GM18517 (cell line): Measurements from ENCODE around the gene TSEN54.

Experiments
- ATAC-seq: cut with Tn5 transposase; IDR thresholded peaks from one replicate; pipeline ENCODE4 v1.9.1; 2021; ENCODE audit warnings: mild to moderate bottlenecking, moderate library complexity; ENCODE audit not compliant: unreplicated experiment

TSEN54 gene

DNA sequence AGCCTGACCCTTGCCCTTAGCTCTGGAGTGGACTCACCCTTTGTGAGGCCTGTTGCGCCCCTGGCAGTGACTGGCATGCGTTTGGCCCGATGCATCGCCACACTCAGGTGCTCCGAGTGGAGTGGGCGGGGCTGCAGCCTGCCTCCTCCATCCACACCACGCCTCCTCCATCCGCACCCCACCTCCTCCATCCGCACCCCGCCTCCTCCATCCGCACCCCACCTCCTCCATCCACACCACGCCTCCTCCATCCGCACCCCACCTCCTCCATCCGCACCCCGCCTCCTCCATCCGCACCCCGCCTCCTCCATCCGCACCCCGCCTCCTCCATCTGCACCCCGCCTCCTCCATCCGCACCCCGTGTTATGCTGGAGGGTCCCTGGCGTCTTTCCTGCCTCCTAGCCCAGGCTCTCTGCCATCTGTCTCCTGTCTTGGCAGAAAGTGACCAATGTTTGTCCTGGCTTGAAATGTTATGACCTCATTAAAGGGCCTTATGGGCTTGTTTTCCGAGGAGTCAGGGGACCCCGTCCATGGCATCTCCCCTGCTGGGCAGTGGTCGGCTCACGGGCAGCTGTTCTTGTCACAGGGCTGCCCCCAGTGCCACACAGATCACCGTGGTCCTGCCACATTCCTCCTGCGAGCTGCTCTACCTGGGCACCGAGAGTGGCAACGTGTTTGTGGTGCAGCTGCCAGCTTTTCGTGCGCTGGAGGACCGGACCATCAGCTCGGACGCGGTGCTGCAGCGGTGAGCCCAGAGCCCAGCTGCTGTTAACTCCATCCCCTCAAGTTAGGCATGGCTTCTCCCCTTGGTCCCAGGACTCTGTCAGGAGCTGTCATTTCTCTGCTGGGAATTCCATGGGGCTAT lies 42.6 kb downstream of the TSEN54 start:
- ATAC-seq, result no peak

DNA sequence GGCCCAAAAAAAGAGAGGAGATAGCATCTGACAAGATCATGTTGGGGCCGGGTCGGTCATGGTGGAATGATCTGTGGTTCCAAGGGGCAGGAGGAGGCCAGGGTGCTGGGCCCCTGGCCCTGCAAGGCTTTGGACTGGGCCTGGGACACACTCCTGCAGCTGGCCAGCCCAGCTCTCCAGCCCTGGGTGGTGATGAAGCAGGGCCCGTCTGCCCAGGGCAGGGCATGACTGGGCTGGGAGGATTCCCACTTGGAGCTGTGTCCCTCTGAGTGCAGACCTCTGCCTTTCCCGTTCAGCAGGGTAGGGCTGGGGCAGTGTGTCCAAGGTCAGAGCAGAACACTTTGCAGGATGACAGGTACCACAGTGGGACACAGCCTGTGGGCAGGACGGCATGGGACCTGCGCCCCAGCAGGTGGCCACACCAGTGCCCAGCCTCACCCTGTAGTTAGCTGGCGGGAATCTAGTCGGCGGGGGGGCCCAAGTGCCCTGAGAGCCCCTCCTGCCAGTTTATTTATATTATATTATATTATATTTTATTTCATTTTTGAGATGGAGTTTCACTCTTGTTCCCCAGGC lies 43.7 kb downstream of the TSEN54 start:
- ATAC-seq, result no peak

DNA sequence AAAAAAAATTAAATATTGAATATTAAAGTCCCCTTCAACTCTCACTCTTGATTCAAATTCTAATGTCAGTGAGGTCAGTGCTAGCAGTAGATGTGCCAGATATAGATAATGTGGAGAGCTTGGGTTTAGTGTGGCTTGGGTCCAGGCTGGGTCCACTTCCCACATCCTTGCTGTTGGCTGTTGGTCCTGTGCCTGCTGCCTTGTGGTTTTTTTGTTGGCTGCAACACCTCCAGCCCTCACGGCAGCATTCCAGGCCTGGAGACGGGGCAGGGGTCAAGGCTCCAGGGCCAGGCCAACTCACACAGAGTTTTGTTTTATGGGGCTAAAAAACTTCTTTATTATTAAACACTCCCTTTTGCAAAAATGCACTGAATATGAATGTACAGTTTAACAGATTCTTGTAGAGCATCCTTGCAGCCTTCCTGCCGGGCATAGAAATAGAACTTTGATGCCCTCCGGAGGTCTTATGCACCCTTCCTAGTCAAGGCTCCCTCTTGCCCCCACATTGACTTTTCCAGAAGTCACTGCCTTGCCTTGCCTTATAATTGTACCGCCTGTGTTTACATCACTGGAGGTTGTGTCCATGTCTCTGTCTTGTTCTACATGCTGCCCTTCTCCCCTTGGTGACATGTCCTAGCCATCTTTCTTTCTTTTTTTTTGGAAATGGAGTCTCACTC lies 45.7 kb downstream of the TSEN54 start:
- ATAC-seq, result no peak

DNA sequence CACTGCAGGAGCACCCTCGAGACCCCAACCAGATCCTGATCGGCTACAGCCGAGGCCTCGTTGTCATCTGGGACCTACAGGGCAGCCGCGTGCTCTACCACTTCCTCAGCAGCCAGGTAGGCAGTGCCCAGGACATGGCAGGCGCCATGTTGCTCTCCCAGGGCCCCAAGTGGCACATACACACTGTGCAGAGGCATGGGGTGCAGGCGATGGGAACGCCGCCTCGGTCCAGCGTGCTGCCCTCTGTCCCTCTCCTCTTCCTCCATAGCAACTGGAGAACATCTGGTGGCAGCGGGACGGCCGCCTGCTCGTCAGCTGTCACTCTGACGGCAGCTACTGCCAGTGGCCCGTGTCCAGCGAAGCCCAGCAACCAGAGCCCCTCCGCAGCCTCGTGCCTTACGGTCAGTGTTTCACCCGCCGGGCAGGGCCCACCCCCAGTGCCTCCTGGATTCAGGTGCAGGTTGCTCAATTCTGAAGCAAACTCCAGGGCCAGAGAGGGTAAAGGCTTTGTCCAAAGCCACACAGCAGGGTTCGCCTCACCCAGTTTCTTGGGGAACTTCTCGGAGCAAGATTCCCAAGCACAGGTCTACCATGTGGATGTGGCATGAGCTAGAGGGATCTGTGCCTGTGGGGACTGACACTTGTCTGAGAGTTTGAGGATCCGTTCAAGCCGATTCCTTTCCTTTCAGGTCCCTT lies 46.9 kb downstream of the TSEN54 start:
- ATAC-seq, result no peak

DNA sequence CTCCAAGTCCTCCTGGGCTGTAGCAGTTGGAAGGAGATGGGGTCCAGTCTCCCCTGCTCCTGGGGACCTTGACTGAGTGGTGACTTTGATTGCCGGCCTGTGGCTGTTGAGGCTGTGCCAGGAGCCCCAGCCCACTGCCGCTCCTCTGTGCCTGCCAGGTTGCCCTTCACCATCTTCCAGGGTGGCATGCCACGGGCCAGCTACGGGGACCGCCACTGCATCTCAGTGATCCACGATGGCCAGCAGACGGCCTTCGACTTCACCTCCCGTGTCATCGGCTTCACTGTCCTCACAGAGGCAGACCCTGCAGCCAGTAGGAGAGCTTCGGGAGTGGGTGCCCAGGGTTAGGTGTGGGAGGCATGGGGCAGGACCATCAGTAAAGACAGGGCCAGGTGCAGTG lies 47.9 kb downstream of the TSEN54 start:
- no peak for ATAC-seq

DNA sequence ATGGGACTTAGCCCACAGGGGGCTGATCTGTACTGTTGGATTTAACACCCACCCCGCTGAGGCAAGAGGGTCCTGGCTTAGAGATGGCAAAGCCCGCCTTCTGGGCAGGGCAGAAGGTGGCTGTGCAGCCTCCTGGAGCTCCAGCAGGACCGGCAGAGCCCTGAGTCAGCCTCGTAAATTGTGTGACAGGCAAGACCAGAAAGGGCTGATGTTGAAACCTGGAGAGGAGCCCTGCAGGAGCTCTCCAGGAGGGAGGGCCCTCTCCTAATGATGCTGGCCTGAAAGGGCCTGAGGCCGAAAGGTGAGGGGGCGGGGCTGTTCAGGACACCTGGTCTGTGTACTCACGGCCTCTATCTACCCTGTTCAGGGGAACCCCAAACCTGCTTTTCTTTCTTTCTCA lies 48.7 kb downstream of the TSEN54 start:
- ATAC-seq, result no peak

DNA sequence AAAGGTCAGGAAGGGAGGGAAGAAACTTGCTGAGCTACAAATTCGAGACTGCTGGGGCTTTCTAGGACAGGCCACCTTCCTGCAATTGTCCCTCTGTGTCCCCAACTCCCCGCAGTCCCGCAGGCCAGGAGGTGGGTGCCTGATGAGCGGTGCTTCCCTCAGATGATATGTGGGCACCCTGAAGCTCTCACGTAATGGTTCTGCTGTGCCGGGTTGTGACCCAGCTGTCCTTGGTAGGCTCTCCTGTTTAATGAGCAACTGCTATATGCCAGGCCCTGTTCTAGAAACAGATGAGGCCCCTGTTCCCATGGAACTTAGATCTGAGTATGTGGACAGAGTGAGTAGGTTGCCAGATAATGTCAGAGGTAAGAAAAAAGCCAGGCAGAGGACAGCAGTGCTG lies 49.3 kb downstream of the TSEN54 start:
- ATAC-seq, result no peak

DNA sequence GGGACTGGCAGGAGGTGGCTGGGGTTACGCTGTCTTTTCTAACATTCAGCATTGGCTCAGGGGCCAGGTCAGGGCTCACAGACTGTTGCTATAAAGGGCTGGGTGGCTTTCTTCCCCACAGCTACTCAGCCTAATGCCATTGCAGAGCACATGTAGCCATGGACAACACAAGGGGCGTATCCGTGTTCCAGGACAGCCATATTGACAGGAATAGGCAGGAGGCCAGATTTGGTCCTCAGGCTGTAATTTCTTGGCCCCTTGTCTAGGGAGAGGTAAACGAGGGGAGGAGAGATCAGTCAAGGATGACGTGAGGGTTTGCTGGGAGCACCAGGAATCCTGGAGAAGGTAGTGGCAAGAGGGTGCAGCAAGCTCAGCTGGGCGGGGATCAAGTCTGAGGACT lies 50.1 kb downstream of the TSEN54 start:
- ATAC-seq, result no peak

DNA sequence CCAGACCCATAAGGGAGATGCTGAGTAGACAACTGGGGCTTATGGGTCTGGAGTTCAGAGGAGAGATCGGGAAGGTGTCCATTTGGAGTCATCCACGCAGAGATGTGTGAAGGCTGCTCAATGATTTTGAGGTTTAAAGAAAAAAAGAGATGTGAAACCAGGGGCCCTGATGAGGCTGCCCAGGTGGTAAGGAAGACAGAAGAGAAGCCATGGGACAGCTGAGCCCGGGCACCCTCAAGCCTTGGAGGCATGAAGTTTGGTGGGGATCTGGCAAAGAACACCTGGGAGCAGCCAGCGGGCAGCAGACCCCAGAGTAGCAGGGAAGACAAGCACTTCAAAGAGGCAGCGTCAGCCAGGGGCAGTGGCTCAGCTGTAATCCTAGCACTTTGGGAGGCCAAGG lies 50.5 kb downstream of the TSEN54 start:
- no peak for ATAC-seq

DNA sequence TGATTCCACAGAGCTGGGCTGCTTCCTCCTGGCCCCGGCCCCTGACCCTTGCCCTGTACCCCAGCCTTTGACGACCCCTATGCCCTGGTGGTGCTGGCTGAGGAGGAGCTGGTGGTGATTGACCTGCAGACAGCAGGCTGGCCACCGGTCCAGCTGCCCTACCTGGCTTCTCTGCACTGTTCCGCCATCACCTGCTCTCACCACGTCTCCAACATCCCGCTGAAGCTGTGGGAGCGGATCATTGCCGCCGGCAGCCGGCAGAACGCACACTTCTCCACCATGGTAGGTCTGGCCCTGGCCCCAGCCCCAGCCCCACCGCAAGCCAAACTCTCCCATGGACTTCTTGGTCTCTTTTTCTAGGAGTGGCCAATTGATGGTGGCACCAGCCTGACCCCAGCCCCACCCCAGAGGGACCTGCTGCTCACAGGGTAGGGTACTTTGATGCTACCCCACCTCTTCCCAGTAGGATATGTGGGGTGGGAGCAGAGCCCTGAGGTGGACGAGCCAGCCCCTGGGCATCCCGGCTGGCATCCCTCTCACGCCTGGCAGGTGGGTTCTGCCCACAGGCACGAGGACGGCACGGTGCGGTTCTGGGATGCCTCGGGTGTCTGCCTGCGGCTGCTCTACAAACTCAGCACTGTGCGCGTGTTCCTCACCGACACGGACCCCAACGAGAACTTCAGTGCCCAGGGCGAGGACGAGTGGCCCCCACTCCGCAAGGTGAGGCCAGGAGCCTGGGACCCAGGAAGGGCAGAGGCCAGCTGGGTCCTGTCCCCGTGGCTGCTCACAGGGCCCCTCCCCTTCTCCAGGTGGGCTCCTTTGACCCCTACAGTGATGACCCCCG lies 52.3 kb downstream of the TSEN54 start:
- ATAC-seq, result no peak

DNA sequence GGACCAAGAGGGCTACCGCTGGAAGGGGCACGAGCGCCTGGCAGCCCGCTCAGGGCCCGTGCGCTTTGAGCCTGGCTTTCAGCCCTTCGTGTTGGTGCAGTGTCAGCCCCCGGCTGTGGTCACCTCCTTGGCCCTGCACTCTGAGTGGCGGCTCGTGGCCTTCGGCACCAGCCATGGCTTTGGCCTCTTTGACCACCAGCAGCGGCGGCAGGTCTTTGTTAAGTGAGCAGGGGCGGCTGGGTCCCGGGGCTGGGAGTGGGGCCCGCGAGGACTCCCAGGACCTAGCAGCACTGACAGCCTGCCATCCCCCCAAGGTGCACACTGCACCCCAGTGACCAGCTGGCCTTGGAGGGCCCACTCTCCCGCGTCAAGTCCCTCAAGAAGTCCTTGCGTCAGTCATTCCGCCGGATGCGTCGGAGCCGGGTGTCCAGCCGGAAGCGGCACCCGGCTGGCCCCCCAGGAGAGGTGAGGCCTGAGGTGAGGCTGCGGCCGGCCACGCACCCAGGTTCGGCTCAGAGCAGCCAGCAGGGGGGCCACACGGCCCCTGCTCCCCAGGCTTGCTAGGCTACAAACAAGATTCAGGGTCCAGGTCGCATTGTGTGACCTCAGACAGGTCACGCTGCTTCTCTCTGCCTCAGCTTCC lies 53.8 kb downstream of the TSEN54 start:
- ATAC-seq, result no peak

DNA sequence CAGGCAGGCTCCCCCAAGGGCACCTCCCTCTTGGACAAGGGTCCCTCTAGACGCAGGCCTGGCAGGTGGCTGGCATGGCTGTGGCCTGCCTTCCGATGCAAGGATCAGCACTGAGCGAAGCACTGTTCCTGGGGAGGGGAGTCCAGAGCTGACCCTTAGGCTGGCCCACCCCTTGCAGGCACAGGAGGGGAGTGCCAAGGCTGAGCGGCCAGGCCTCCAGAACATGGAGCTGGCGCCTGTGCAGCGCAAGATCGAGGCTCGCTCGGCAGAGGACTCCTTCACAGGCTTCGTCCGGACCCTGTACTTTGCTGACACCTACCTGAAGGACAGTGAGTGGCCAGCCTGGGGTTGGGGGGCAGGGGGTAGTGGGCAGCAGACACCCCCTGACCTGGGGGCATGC lies 54.4 kb downstream of the TSEN54 start:
- no peak for ATAC-seq

DNA sequence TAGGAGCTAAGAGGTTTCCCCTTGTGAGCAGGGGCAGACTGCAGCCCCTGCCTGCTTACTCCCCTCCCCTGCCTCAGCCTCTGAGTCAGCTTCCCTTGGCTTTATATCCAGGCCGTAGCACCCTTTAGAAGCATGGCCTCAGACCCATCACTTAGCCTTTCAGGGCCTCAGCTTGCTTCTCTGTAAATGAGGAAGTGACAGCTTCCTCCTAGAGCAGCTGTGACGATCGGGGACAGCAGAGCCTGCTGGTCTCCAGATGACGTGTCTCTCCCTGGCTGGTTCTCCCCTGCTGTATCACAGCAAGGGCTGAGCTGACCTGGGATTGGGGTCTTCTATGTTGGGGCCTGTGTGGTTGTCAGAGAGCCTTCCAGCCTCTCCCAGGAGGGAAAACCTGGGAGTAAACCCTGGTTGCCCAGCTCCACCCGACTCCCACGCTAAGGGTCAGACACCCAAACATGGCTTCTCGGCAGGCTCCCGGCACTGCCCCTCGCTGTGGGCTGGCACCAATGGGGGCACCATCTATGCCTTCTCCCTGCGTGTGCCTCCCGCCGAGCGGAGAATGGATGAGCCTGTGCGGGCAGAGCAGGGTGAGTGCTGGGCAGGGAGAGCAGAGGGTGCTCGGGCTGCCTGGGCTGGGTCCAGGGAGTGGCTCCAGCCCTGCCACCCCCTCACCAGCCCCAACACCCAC lies 55.0 kb downstream of the TSEN54 start:
- no peak for ATAC-seq

DNA sequence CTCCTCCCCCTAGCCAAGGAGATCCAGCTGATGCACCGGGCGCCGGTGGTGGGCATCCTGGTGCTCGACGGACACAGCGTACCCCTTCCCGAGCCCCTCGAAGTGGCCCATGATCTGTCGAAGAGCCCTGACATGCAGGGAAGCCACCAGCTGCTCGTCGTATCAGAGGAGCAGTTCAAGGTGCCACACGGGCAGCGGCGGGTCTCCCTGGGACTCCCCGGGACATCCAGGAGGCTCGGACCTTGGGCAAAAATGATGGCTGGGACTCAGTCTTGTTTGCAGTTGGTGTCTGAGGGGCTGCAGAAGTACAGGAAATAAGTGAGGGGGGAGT lies 55.5 kb downstream of the TSEN54 start:
- ATAC-seq, result no peak

DNA sequence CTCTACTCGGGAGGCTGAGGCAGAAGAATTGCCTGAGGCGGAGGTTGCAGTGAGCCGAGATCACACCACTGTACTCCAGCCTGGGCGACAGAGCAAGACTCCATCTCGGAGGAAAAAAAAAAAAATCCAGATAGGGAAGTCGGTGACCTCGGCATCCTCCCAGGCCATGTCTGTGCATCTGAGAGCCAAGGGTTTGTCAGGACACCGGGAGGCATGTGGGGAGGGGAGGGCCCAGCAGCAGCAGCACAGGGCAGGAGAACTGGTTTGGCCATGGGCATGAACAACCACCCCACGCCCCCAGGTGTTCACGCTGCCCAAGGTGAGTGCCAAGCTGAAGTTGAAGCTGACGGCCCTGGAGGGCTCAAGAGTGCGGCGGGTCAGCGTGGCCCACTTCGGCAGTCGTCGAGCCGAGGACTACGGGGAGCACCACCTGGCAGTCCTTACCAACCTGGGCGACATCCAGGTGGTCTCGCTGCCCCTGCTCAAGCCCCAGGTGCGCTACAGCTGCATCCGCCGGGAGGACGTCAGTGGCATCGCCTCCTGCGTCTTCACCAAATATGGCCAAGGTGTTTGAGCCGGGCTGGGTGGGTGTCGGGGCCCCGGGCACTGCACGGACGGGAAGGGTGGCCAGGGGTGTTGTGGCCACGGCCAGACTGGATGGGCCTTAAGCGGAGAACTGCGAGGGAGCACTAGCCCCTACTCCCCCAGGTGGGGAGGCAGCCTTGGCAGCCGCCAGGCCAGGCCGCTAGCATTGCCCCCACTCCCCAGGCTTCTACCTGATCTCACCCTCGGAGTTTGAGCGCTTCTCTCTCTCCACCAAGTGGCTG lies 56.6 kb downstream of the TSEN54 start:
- ATAC-seq, result no peak

DNA sequence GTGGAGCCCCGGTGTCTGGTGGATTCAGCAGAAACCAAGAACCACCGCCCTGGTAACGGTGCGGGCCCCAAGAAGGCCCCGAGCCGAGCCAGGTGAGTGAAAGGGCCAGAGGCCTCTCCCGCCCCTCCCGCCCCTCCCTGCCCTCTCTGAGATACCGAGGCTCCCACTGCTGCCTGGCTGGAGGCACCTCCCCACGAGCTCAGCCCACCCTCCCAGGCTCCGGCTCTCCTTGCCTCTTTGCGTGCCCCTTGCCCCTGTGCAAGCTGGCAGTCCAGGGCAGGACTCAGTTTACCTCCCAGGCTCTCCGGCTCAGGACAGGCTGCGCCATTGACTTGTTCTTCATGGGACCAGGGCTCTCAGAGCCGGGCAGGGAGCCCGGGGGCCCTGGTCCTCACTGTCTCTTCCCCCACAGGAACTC lies 57.2 kb downstream of the TSEN54 start:
- no peak for ATAC-seq

DNA sequence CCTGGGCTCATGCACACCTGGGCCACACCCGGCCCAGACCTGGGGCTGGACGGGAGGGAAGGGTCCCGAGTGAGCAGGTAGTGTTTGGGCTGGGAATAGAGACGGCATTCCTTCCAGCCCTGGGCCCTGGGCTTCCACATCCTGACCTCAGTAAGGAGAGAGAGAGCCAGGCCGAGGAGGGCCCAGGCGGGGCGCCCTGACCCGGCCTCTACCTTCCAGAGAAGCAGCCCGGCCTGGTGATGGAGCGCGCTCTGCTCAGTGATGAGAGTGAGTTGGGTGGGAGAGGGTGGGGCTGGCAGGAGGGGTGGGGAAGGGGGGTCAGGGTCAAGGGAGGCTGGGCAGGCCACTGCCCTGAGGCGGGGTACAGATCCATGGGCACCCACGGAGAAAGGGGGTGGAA lies 57.7 kb downstream of the TSEN54 start:
- ATAC-seq, result no peak
